AG10803 (cell line): Measurements from ENCODE around the gene KRT37.

Source experiments
- DNase-seq: peaks from one replicate; pipeline ENCODE4 v3.0.0; 2010; ENCODE audit warnings: low read depth
- H3K4me3 ChIP-seq: 2 replicates; pipeline ENCODE4 v1.5.1; 2011; ENCODE audit warnings: mild to moderate bottlenecking, low read length, control low read depth
- CTCF ChIP-seq: conservative IDR thresholded peaks from 2 replicates; pipeline ENCODE4 v1.5.1; 2011; ENCODE audit warnings: mild to moderate bottlenecking, low read length, control low read depth, inconsistent platforms

KRT37 gene

GRCh38 chr17:41462705-41463104, 38.3 kb upstream of the KRT37 start:
- no peak overlapping the region for H3K4me3 ChIP-seq
- no peak for DNase-seq
- no peak for TF ChIP-seq CTCF

DNA sequence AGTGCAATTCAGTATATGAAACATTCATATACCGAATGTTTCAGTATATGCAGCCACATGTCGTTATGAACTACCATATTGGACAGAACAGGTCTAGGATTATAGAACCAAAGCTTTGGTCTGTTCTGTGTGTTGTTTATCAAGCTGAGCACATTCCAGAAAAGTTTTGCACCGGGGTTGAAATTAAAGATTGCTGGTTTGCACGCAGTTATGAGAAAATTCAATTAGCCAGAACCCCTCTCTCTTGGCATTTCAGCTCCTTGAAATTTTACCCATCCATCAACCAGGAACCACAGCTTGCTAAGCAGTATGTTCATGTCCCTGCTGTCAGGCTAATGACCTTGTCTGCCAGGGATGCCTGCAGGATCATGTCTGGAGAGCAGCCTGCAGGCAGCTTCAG, 33.3 kb upstream of the KRT37 start:
- DNase-seq: peak; percentile 52
- no peak overlapping the region for H3K4me3 ChIP-seq
- no peak for TF ChIP-seq CTCF

- peak; percentile 32; the same call in 1 of the 2 replicates for TF ChIP-seq CTCF
- peak; percentile 35 for DNase-seq
Observed at GRCh38 chr17:41456204-41456603, 31.8 kb upstream of the KRT37 start.

DNA sequence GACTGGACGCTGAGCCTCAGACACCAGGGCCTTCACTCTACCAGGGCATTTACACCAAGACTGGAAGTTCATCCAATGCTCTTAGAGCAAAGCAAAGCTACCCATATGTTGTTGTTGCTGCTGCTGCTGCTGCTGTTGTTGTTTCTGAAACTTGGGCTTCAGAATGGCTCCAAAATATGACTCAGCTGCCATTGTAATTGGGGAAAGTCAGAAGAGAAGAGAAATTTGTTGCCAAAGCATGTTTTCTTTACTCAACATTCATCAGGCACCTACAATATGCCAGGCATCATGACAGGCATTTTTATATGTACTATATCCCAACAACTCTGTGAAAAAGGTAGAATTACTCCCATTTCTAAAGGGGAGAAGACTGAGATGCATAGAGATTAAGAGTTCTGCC, 30.9 kb upstream of the KRT37 start:
- no peak overlapping the region for H3K4me3 ChIP-seq
- no peak for TF ChIP-seq CTCF
- peak; percentile 49 for DNase-seq

More at GRCh38 chr17:41456204-41456603, 31.8 kb upstream of the KRT37 start:
- no peak overlapping the region for H3K4me3 ChIP-seq

DNA sequence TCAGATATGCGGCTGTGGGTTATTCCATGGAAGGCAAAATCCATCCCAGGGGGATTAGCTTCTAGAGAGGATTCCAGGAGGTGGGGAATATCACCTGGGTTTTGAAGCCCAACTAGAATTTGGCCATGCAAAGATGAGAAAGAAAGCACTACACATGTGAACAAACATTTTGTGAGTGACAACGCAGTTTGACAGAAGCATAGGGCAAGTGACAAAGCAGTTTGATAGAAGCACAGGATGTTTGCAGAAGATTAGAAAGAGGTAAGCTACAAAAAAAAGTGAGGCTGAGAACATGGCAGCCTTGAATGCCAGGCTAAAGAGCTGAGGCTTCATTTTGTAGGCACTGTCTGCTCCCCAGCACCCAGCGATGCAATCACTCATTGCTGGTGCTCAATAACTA, 28.7 kb upstream of the KRT37 start:
- no peak overlapping the region for H3K4me3 ChIP-seq
- no peak for TF ChIP-seq CTCF
- DNase-seq: no peak

DNA sequence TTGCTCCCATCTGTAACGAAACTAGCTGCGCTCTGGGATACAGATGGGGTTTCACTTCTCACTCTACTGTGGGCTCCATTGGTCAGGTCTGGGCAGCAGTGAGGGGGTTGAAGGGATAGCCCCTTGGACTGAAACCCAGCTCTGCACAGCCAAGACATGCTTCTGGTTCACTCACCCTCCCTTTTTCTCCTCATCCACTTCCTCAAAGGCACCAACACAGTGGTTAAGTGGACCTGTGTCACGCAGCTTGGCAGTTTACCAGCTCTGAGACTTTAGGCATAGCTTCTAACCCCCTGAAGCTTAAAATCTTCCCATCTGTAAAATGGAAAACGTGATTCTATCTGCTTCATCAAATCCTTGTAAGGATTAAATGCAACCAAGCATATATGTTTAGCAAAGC, 27.9 kb upstream of the KRT37 start:
- DNase-seq: no peak
- no peak overlapping the region for H3K4me3 ChIP-seq
- no peak for TF ChIP-seq CTCF

DNA sequence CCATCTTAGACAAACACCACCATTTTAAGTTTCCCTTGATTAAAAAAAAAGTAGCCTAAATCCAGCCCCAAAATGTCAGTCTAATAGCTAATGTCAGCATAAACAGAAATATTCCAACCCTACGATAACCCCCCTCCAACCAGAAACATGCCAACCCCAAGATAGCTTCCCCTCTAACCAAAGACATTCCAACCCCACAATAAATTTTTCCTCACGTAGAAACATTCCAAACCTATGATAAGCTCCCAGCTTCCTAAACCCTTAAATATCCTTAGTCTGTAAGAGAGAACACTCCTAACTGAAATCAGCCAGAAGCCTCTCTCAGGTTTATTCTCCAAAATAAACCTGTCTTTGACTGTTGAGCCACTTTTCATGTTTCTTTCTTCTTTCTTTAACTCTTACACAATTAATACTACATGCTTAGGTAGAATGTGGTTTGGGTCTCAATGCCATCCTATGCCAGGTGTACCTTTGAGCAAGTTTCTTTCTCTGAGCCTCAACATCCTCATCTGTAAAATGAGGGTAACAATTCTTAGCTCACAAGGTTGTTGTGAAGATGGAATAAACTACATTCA, 26.9 kb upstream of the KRT37 start:
- no peak overlapping the region for H3K4me3 ChIP-seq
- DNase-seq: peak; percentile 77
- no peak for TF ChIP-seq CTCF
